Colonic mucosa (tissue), 4 donors: ENCODE results near the gene PPP1R14C. TPM values are rescaled to one million over a fixed set of nuclear protein-coding genes. Genes with fewer than 3 reads are reported as not detected.

Source experiments
- DNase-seq: peaks from one replicate; pipeline ENCODE4 v3.0.0-alpha.2; 2020
- H3K27ac ChIP-seq: fragments of 200-600 bp; one replicate; pipeline ENCODE4 v1.8.0; 2021
- H3K27me3 ChIP-seq: fragments of 200-600 bp; one replicate; pipeline ENCODE4 v1.8.0; 2021
- H3K36me3 ChIP-seq: fragments of 200-600 bp; one replicate; pipeline ENCODE4 v1.8.0; 2021
- H3K4me1 ChIP-seq: fragments of 200-600 bp; one replicate; pipeline ENCODE4 v1.8.0; 2021; ENCODE audit warnings: mild to moderate bottlenecking
- H3K4me3 ChIP-seq: fragments of 200-600 bp; one replicate; pipeline ENCODE4 v1.8.0; 2021
- H3K9ac ChIP-seq, 2 donors: one replicate each; pipeline ENCODE4 v1.7.0; 2013; ENCODE audit warnings: control low read depth in 2 of 2, low read depth in 2 of 2, low read length in 2 of 2
- H3K9me3 ChIP-seq: fragments of 200-600 bp; one replicate; pipeline ENCODE4 v1.8.0; 2021
- intact Hi-C: fragments of 100-400 bp; cut with DNase I; formaldehyde crosslinking; loops from one replicate; pipeline ENCODE4 v1.14.1; 2022
- total RNA-seq, 2 donors: library from RNA; stranded (reverse); fragmentation: NEBNext Ultra II Directional in 1 of 2; extraction: Animal tissue kit (Norgen Biotek cat#: 25700) in 1 of 2; gene quantifications; one replicate each; pipeline ENCODE4 v1.2.1, GENCODE V29; 2021
- TF ChIP-seq, protein P1 (sequence below): fragments of 200-600 bp; IDR thresholded peaks from one replicate; pipeline ENCODE4 v1.8.0; 2022; ENCODE audit warnings: antibody characterized with exemption, mild to moderate bottlenecking
- donor health status: healthy.
- donor health status: DM: no; HTN: no; CAD: no.
- donor health status: DM: no; HTN: no; CAD: no.

The PPP1R14C gene
- total RNA-seq, 2 donors from 2014 or later: 23.7 to 27.3 TPM

DNA sequence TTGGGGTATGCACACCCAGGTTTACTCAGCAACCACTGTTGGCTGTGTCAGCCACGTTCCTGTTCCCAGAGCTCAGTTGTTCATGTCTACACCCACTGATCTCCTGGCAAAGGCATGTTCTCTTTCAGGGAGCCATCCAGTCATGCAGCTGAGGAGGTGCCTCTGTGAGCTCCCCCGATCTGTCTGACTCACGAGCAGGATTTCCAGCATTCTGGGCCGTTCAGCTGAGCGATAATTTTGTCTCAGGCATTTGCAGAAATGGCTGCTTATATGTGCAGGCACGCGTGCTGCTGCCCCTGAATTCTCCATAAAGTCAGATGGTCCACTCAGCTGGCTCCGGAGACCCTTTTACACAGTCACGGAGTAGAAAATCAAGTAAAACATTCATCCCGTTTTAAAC is 147.6 kb downstream of the PPP1R14C start:
- Histone ChIP-seq H3K27me3 (no peaks in the 10 kb centered on the region), H3K36me3 (no peaks in the 10 kb centered on the region), H3K27ac (no peak overlapping the region), H3K9me3 (no peaks in the 10 kb centered on the region), H3K9ac (no peak overlapping the region), H3K4me1 (no peaks in the 10 kb centered on the region), H3K4me3 (no peak overlapping the region)
- no peak for DNase-seq
- TF ChIP-seq, protein P1, sequence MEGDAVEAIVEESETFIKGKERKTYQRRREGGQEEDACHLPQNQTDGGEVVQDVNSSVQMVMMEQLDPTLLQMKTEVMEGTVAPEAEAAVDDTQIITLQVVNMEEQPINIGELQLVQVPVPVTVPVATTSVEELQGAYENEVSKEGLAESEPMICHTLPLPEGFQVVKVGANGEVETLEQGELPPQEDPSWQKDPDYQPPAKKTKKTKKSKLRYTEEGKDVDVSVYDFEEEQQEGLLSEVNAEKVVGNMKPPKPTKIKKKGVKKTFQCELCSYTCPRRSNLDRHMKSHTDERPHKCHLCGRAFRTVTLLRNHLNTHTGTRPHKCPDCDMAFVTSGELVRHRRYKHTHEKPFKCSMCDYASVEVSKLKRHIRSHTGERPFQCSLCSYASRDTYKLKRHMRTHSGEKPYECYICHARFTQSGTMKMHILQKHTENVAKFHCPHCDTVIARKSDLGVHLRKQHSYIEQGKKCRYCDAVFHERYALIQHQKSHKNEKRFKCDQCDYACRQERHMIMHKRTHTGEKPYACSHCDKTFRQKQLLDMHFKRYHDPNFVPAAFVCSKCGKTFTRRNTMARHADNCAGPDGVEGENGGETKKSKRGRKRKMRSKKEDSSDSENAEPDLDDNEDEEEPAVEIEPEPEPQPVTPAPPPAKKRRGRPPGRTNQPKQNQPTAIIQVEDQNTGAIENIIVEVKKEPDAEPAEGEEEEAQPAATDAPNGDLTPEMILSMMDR: no peak
- intact Hi-C loops: no loop called here

DNA sequence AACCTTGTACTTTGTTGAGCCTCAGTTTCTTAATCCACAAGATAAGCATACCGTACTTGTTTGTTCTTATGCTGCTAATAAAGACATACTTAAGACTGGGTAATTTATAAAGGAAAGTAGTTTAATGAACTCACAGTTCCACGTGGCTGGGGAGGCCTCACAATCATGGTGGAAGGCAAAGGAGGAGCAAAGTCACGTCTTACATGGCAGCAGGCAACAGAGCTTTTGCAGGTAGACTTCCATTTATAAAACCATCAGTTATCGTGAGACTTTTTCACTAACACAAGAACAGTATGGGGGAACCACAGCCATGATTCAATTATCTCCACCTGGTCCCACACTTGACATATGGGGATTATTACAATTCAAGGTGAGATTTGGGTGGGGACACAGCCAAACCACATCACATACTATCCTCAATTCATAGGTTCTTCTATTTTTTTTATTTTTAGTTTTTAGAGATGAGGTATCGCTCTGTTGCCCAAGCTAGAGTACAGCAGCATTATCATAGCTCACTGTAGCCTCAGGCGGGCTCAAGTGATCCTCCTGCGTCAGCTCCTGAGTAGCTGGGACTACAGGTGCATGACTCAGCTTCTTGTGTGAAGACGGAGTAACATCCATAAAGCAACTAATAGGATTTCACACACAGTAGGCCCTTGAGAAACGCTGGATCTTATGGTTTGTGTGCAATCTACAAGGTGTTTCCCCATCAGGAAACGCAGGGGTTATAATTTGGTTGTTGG is 149.3 kb downstream of the PPP1R14C start:
- no peak overlapping the region for H3K27ac ChIP-seq
- intact Hi-C loops: no loop called here
- no peak for DNase-seq
- H3K4me3 ChIP-seq: no peak overlapping the region
- H3K9me3 ChIP-seq: no peaks in the 10 kb centered on the region
- no peak overlapping the region for H3K9ac ChIP-seq
- no peaks in the 10 kb centered on the region for H3K4me1 ChIP-seq
- no peaks in the 10 kb centered on the region for H3K27me3 ChIP-seq
- H3K36me3 ChIP-seq: no peaks in the 10 kb centered on the region
- TF ChIP-seq, protein P1: no peak

DNA sequence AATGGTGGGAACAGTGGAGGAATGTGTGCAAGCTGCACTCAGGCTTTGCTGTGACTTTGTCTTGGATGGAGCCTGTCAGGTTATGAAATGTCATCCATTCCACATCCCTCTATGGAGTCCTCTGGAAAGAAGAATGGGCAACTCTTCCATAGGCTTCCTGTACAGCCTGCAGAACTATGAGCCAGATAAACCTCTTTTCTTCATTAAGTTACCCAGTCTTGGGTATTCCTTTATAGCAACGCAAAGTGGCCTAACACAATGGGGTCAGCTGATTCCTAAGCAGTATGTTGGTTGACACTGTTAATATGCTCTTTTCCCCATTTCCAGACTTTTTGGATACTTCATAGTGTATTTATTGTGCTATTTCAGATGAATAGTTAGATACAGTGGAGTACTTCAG is 150.2 kb downstream of the PPP1R14C start:
- no peak overlapping the region for H3K9ac ChIP-seq
- no peaks in the 10 kb centered on the region for H3K9me3 ChIP-seq
- no peak overlapping the region for H3K27ac ChIP-seq
- no peaks in the 10 kb centered on the region for H3K27me3 ChIP-seq
- TF ChIP-seq, protein P1: no peak
- H3K4me1 ChIP-seq: no peaks in the 10 kb centered on the region
- intact Hi-C loops: no loop called here
- no peaks in the 10 kb centered on the region for H3K36me3 ChIP-seq
- DNase-seq: no peak
- no peak overlapping the region for H3K4me3 ChIP-seq

DNA sequence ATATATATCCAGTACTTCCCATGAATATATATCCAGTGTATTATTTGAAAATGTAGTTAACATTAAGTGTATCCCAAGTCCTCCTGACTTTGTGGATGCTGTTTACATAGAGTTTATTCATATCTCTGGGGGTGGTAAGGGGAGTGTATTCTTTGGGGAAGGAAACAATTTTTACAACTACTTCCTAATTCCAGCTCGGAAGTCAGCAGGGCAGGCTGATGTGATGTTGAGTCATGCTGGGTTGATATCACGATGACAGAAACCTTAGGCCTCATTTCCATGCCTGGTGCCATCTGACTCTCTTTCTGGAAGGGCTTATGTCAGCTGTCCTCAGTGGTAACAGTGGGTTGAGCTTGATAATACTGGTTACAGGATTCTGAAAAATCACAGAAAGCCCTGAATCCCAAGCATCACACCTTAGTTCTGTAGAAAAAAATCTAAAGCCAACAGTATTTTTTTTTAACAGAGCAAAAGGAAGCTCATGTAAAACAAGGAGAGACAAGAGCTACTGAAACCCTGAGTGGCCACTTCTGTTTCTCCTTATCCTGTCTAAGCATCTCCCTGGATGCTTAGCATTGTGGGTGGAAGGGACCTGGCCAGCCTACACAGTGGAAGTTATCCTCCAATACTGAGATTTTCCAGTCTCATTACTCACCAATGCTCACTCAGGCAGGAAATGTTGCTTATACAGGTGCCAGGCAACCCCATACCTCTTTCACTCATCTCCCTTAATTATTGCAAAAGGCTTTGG is 150.8 kb downstream of the PPP1R14C start:
- no peak overlapping the region for H3K9ac ChIP-seq
- no peaks in the 10 kb centered on the region for H3K36me3 ChIP-seq
- H3K4me1 ChIP-seq: no peaks in the 10 kb centered on the region
- TF ChIP-seq, protein P1: no peak
- no peak overlapping the region for H3K4me3 ChIP-seq
- no peaks in the 10 kb centered on the region for H3K27me3 ChIP-seq
- no peak overlapping the region for H3K27ac ChIP-seq
- intact Hi-C loops: no loop called here
- DNase-seq: no peak
- no peaks in the 10 kb centered on the region for H3K9me3 ChIP-seq

DNA sequence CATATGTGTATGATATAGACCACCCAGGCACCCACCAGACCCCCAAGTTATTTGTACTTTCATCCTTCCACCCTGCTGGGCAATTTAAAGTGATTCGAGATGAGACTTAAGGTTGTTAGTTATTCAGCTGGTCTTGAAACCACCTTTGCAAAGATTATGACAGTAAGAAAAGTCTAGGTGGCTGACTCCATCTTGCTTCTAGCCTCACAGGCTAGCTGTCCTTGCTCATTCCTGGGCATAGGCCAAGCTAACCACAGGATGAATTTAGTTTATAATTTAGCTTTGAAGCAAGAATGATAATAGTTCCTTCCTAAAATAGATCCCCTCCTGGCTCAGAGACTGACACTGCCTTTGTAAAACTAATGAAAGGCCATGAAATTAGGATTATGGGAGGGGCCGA is 154.0 kb downstream of the PPP1R14C start:
- Histone ChIP-seq H3K9ac (no peak overlapping the region), H3K4me3 (no peak overlapping the region), H3K4me1 (peaks cover 2% of the 10 kb centered on the region), H3K27ac (no peak overlapping the region), H3K9me3 (no peaks in the 10 kb centered on the region), H3K27me3 (no peaks in the 10 kb centered on the region), H3K36me3 (no peaks in the 10 kb centered on the region)
- TF ChIP-seq, protein P1: no peak
- intact Hi-C loops: no loop called here
- DNase-seq: no peak
